ENCODE measurements around the gene LHX3. TPM values are rescaled to one million over a fixed set of nuclear protein-coding genes. Genes with fewer than 3 reads are reported as not detected.
"Not testable (repeated sequence)": the region's sequence is repeated elsewhere in the genome, so short reads cannot be mapped to it uniquely, and the experiment has no call there.

Gene LHX3
- total RNA-seq, 2 donors from 2014 or later: not detected

- H3K9me3 ChIP-seq: no peaks in the 10 kb centered on the region
- no peak for TF ChIP-seq CTCF (IDR thresholded peaks at IDR 0.05)
- H3K4me3 ChIP-seq: no peak overlapping the region
- H3K27ac ChIP-seq: no peak overlapping the region
- H3K36me3 ChIP-seq: no peaks in the 10 kb centered on the region
- DNase-seq (ENCODE audit: low spot score) (no peak), ATAC-seq (ENCODE audit: insufficient number of reproducible peaks, low FRiP score, low read depth) (no peak)
- no peaks in the 10 kb centered on the region for H3K4me1 ChIP-seq (ENCODE audit: control insufficient read depth in 1 of 2, low read depth in 2 of 2)
- H3K27me3 ChIP-seq (replicated peaks; ENCODE audit: insufficient read depth): no peaks in the 10 kb centered on the region
These were observed 52.0 kb downstream of the LHX3 start for GRCh38 chr9:136152931-136153330.

- DNase-seq (ENCODE audit: low spot score) (no peak), ATAC-seq (ENCODE audit: insufficient number of reproducible peaks, low FRiP score, low read depth) (no peak)
- Histone ChIP-seq H3K4me3 (no peak overlapping the region), H3K27ac (no peak overlapping the region), H3K27me3 (replicated peaks; ENCODE audit: insufficient read depth) (no peaks in the 10 kb centered on the region), H3K9me3 (no peaks in the 10 kb centered on the region), H3K4me1 (ENCODE audit: control insufficient read depth in 1 of 2, low read depth in 2 of 2) (no peaks in the 10 kb centered on the region), H3K36me3 (no peaks in the 10 kb centered on the region)
- TF ChIP-seq CTCF (IDR thresholded peaks at IDR 0.05): no peak
These were observed 52.4 kb downstream of the LHX3 start for GRCh38 chr9:136152543-136152866.

- ATAC-seq (ENCODE audit: insufficient number of reproducible peaks, low FRiP score, low read depth) (no peak), DNase-seq (ENCODE audit: low spot score) (no peak)
- H3K27me3 ChIP-seq (replicated peaks; ENCODE audit: insufficient read depth): no peaks in the 10 kb centered on the region
- H3K4me3 ChIP-seq: no peak overlapping the region
- no peaks in the 10 kb centered on the region for H3K4me1 ChIP-seq (ENCODE audit: control insufficient read depth in 1 of 2, low read depth in 2 of 2)
- no peak overlapping the region for H3K27ac ChIP-seq
- no peaks in the 10 kb centered on the region for H3K9me3 ChIP-seq
- no peak for TF ChIP-seq CTCF (IDR thresholded peaks at IDR 0.05)
- H3K36me3 ChIP-seq: no peaks in the 10 kb centered on the region
These were observed 52.9 kb downstream of the LHX3 start for GRCh38 chr9:136151848-136152542.

GRCh38 chr9:136151214-136151804, 53.6 kb downstream of the LHX3 start:
- H3K9me3 ChIP-seq: no peaks in the 10 kb centered on the region

GRCh38 chr9:136150664-136151213, 54.2 kb downstream of the LHX3 start:
- not testable (repeated sequence) for H3K36me3 ChIP-seq; H3K27ac ChIP-seq; H3K4me1 ChIP-seq (ENCODE audit: control insufficient read depth in 1 of 2, low read depth in 2 of 2); H3K27me3 ChIP-seq (replicated peaks; ENCODE audit: insufficient read depth); H3K4me3 ChIP-seq; DNase-seq (ENCODE audit: low spot score); H3K9me3 ChIP-seq; ATAC-seq (ENCODE audit: insufficient number of reproducible peaks, low FRiP score, low read depth)

More at GRCh38 chr9:136151214-136151804, 53.6 kb downstream of the LHX3 start:
- no peaks in the 10 kb centered on the region for H3K4me1 ChIP-seq (ENCODE audit: control insufficient read depth in 1 of 2, low read depth in 2 of 2)
- DNase-seq (ENCODE audit: low spot score) (no peak), ATAC-seq (ENCODE audit: insufficient number of reproducible peaks, low FRiP score, low read depth) (no peak)
- H3K27me3 ChIP-seq (replicated peaks; ENCODE audit: insufficient read depth): no peaks in the 10 kb centered on the region
- no peak for TF ChIP-seq CTCF (IDR thresholded peaks at IDR 0.05)
- H3K27ac ChIP-seq: no peak overlapping the region
- H3K36me3 ChIP-seq: no peaks in the 10 kb centered on the region
- no peak overlapping the region for H3K4me3 ChIP-seq
